Heart left ventricle (tissue), 13 donors: ENCODE results near the gene NOL3.

Experiments
- CTCF ChIP-seq, 12 donors: fragments of 200-600 bp; sonication (generic) in 4 of 12; IDR thresholded peaks; one replicate each; pipeline versions ENCODE4 v1.5.0 to v1.8.0; 2018 to 2022; ENCODE audit warnings: antibody characterized with exemption in 12 of 12, mild to moderate bottlenecking in 5 of 12
- POLR2A ChIP-seq, 2 donors: fragments of 450-650 bp; IDR thresholded peaks; one replicate each; pipeline ENCODE4 v1.6.1; 2017; ENCODE audit warnings: antibody characterized with exemption in 2 of 2, mild to moderate bottlenecking in 2 of 2, moderate library complexity in 2 of 2
- donor health status: ischemic (EF 13 %, LVEDD 7.1; RV severe dilation, severe dysfunction).
- donor health status: DM: no; HTN: yes; CAD: no.
- donor health status: DM: no; HTN: no; CAD: no.
- donor health status: ischemic (EF 25% LVEDD 6.9; RV normal size, moderate dysfunction).
- donor health status: ischemic (EF 25% LVEDD 5.7; RV mildly dilated, moderate dysfunction).
- donor health status: ischemic (EF 35%, LVEDD 5.7; RV mildly dilated, moderate dysfunction).
- donor health status: nonischemic (EF 11% LVEDD 7.7; RV severe dilation, severe dysfunction).
- donor health status: DM: yes; HTN: yes; CAD: no.
- donor health status: PGD.
- donor health status: ischemic (EF 29% LVEDD 5.4; RV normal size, mild dysfunction).
- donor health status: nonischemic (EF 23%, LVEDD 6.1; RV moderate dilation, normal function).

- no peak for TF ChIP-seq CTCF (IDR thresholded peaks at IDR 0.05)
- TF ChIP-seq POLR2A (IDR thresholded peaks at IDR 0.05) = no peak
These were observed 9.8 kb downstream of the NOL3 start for GRCh38 chr16:67180166-67180565.
